Measurements from ENCODE around the gene DEK.

Gene DEK

GRCh38 chr6:18243302-18243893 lies 20.9 kb downstream of the DEK start:
- Histone ChIP-seq H3K27ac (ENCODE audit: low read depth, low read length, poor library complexity, severe bottlenecking) (no peak overlapping the region), H3K4me3 (ENCODE audit: low read depth, low read length, poor library complexity, severe bottlenecking) (no peak overlapping the region), H3F3A (ENCODE audit: insufficient read depth, low read length) (no peaks in the 10 kb centered on the region), H3K4me1 (ENCODE audit: insufficient read depth, low read length, severe bottlenecking) (no peaks in the 10 kb centered on the region), H3K36me3 (ENCODE audit: insufficient read depth, low read length) (peaks cover 99% of the 10 kb centered on the region), H3K9me3 (ENCODE audit: low read length) (no peaks in the 10 kb centered on the region), H3K79me2 (ENCODE audit: insufficient read depth, low read length) (peaks cover 13% of the 10 kb centered on the region), H3K9ac (ENCODE audit: low read length) (no peak overlapping the region), H4K20me1 (ENCODE audit: insufficient read depth, low read length) (no peaks in the 10 kb centered on the region), H3K4me2 (ENCODE audit: low read length) (no peak overlapping the region), H3K27me3 (ENCODE audit: insufficient read depth, low read length) (no peaks in the 10 kb centered on the region), H3K9me2 (ENCODE audit: low read depth, low read length) (no peaks in the 10 kb centered on the region), H2AFZ (ENCODE audit: low read length) (no peak overlapping the region)
- no peak for TF ChIP-seq EZH2 (IDR thresholded peaks at IDR 0.05; ENCODE audit: borderline replicate concordance, low read length)
- TF ChIP-seq, protein P1, sequence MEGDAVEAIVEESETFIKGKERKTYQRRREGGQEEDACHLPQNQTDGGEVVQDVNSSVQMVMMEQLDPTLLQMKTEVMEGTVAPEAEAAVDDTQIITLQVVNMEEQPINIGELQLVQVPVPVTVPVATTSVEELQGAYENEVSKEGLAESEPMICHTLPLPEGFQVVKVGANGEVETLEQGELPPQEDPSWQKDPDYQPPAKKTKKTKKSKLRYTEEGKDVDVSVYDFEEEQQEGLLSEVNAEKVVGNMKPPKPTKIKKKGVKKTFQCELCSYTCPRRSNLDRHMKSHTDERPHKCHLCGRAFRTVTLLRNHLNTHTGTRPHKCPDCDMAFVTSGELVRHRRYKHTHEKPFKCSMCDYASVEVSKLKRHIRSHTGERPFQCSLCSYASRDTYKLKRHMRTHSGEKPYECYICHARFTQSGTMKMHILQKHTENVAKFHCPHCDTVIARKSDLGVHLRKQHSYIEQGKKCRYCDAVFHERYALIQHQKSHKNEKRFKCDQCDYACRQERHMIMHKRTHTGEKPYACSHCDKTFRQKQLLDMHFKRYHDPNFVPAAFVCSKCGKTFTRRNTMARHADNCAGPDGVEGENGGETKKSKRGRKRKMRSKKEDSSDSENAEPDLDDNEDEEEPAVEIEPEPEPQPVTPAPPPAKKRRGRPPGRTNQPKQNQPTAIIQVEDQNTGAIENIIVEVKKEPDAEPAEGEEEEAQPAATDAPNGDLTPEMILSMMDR (IDR thresholded peaks at IDR 0.05; ENCODE audit: low read length), result no peak

- Histone ChIP-seq H3K9me3 (ENCODE audit: low read length) (no peaks in the 10 kb centered on the region), H3K27me3 (ENCODE audit: insufficient read depth, low read length) (no peaks in the 10 kb centered on the region), H3K4me2 (ENCODE audit: low read length) (no peak overlapping the region), H3K4me3 (ENCODE audit: low read depth, low read length, poor library complexity, severe bottlenecking) (no peak overlapping the region), H4K20me1 (ENCODE audit: insufficient read depth, low read length) (no peaks in the 10 kb centered on the region), H3F3A (ENCODE audit: insufficient read depth, low read length) (no peaks in the 10 kb centered on the region), H3K9ac (ENCODE audit: low read length) (no peak overlapping the region), H2AFZ (ENCODE audit: low read length) (no peak overlapping the region), H3K27ac (ENCODE audit: low read depth, low read length, poor library complexity, severe bottlenecking) (no peak overlapping the region), H3K9me2 (ENCODE audit: low read depth, low read length) (no peaks in the 10 kb centered on the region), H3K79me2 (ENCODE audit: insufficient read depth, low read length) (peaks cover 13% of the 10 kb centered on the region), H3K36me3 (ENCODE audit: insufficient read depth, low read length) (peaks cover 99% of the 10 kb centered on the region), H3K4me1 (ENCODE audit: insufficient read depth, low read length, severe bottlenecking) (no peaks in the 10 kb centered on the region)
- no peak for TF ChIP-seq EZH2 (IDR thresholded peaks at IDR 0.05; ENCODE audit: borderline replicate concordance, low read length)
- TF ChIP-seq, protein P1 (IDR thresholded peaks at IDR 0.05; ENCODE audit: low read length), result no peak
These were observed 22.1 kb downstream of the DEK start for GRCh38 chr6:18242062-18242851.

GRCh38 chr6:18241208-18242038 lies 22.9 kb downstream of the DEK start:
- Histone ChIP-seq H3K4me2 (ENCODE audit: low read length) (no peak overlapping the region), H3K79me2 (ENCODE audit: insufficient read depth, low read length) (peaks cover 17% of the 10 kb centered on the region), H3K9me2 (ENCODE audit: low read depth, low read length) (no peaks in the 10 kb centered on the region), H3K9me3 (ENCODE audit: low read length) (no peaks in the 10 kb centered on the region), H4K20me1 (ENCODE audit: insufficient read depth, low read length) (no peaks in the 10 kb centered on the region), H3K36me3 (ENCODE audit: insufficient read depth, low read length) (peaks cover 99% of the 10 kb centered on the region), H3K27me3 (ENCODE audit: insufficient read depth, low read length) (no peaks in the 10 kb centered on the region), H3F3A (ENCODE audit: insufficient read depth, low read length) (no peaks in the 10 kb centered on the region), H3K9ac (ENCODE audit: low read length) (no peak overlapping the region), H3K4me3 (ENCODE audit: low read depth, low read length, poor library complexity, severe bottlenecking) (no peak overlapping the region), H2AFZ (ENCODE audit: low read length) (no peak overlapping the region), H3K4me1 (ENCODE audit: insufficient read depth, low read length, severe bottlenecking) (no peaks in the 10 kb centered on the region), H3K27ac (ENCODE audit: low read depth, low read length, poor library complexity, severe bottlenecking) (no peak overlapping the region)
- TF ChIP-seq EZH2 (IDR thresholded peaks at IDR 0.05; ENCODE audit: borderline replicate concordance, low read length), result no peak
- TF ChIP-seq, protein P1 (IDR thresholded peaks at IDR 0.05; ENCODE audit: low read length), result no peak

All from OCI-LY1 (cell line).